ENCODE results near the gene HASPIN. TPM values are rescaled to one million over a fixed set of nuclear protein-coding genes. Genes with fewer than 3 reads are reported as not detected.

Gene HASPIN
- total RNA-seq, 1 donor from 2014 or later = 14.8 TPM

- Mint-ChIP-seq H3K36me3 (no peaks in the 10 kb centered on the region), H3K4me3 (no peak overlapping the region), H3K27ac (no peak overlapping the region), H3K9me3 (peaks cover 9% of the 10 kb centered on the region), H3K4me1 (peaks cover 3% of the 10 kb centered on the region), H3K27me3 (ENCODE audit: insufficient read depth, low read depth) (no peaks in the 10 kb centered on the region)
- no peaks in the 10 kb centered on the region for H4K20me1 ChIP-seq (ENCODE audit: low read depth)
- H3K27me3 ChIP-seq = no peaks in the 10 kb centered on the region
- H3K27ac ChIP-seq = no peak overlapping the region
- H3K79me2 ChIP-seq (ENCODE audit: low read depth) = no peaks in the 10 kb centered on the region
- no peak overlapping the region for H2AFZ ChIP-seq (replicated peaks)
- no peak overlapping the region for H3K4me3 ChIP-seq
- no peak overlapping the region for H3K4me2 ChIP-seq
- TF ChIP-seq, protein P1, sequence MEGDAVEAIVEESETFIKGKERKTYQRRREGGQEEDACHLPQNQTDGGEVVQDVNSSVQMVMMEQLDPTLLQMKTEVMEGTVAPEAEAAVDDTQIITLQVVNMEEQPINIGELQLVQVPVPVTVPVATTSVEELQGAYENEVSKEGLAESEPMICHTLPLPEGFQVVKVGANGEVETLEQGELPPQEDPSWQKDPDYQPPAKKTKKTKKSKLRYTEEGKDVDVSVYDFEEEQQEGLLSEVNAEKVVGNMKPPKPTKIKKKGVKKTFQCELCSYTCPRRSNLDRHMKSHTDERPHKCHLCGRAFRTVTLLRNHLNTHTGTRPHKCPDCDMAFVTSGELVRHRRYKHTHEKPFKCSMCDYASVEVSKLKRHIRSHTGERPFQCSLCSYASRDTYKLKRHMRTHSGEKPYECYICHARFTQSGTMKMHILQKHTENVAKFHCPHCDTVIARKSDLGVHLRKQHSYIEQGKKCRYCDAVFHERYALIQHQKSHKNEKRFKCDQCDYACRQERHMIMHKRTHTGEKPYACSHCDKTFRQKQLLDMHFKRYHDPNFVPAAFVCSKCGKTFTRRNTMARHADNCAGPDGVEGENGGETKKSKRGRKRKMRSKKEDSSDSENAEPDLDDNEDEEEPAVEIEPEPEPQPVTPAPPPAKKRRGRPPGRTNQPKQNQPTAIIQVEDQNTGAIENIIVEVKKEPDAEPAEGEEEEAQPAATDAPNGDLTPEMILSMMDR (IDR thresholded peaks at IDR 0.05) = no peak
- TF ChIP-seq EZH2 (IDR thresholded peaks at IDR 0.05) (no peak), EZH2phosphoT487 (IDR thresholded peaks at IDR 0.05) (no peak)
- no peaks in the 10 kb centered on the region for H3K4me1 ChIP-seq
- H3F3A ChIP-seq (ENCODE audit: low read depth) = peaks cover 9% of the 10 kb centered on the region
- no peaks in the 10 kb centered on the region for H3K36me3 ChIP-seq
- no peaks in the 10 kb centered on the region for H3K9me3 ChIP-seq (ENCODE audit: low read depth)
- no peak overlapping the region for H3K9ac ChIP-seq
- DNase-seq (ENCODE audit: low spot score) = no peak
Observed at GRCh38 chr17:3759597-3760216, 36.0 kb downstream of the HASPIN start.

GRCh38 chr17:3761036-3761917, 37.6 kb downstream of the HASPIN start:
- Mint-ChIP-seq H3K27ac (no peak overlapping the region), H3K4me1 (no peaks in the 10 kb centered on the region), H3K27me3 (ENCODE audit: insufficient read depth, low read depth) (peaks cover 2% of the 10 kb centered on the region), H3K9me3 (peaks cover 9% of the 10 kb centered on the region), H3K4me3 (no peak overlapping the region), H3K36me3 (no peaks in the 10 kb centered on the region)
- TF ChIP-seq EZH2phosphoT487 (IDR thresholded peaks at IDR 0.05) (no peak), EZH2 (IDR thresholded peaks at IDR 0.05) (no peak)
- TF ChIP-seq, protein P1 (IDR thresholded peaks at IDR 0.05) = no peak
- H3K27me3 ChIP-seq = no peaks in the 10 kb centered on the region
- H4K20me1 ChIP-seq (ENCODE audit: low read depth) = no peaks in the 10 kb centered on the region
- no peak overlapping the region for H3K4me3 ChIP-seq
- no peaks in the 10 kb centered on the region for H3K4me1 ChIP-seq
- no peak overlapping the region for H2AFZ ChIP-seq (replicated peaks)
- DNase-seq (ENCODE audit: low spot score) = no peak
- no peaks in the 10 kb centered on the region for H3K36me3 ChIP-seq
- H3K79me2 ChIP-seq (ENCODE audit: low read depth) = no peaks in the 10 kb centered on the region
- H3K9me3 ChIP-seq (ENCODE audit: low read depth) = no peaks in the 10 kb centered on the region
- H3K27ac ChIP-seq = no peak overlapping the region
- no peak overlapping the region for H3K4me2 ChIP-seq
- no peak overlapping the region for H3K9ac ChIP-seq
- no peaks in the 10 kb centered on the region for H3F3A ChIP-seq (ENCODE audit: low read depth)

- Histone ChIP-seq H3K27ac (no peak overlapping the region), H3K4me3 (no peak overlapping the region), H3K27me3 (no peaks in the 10 kb centered on the region), H3K9ac (no peak overlapping the region), H3K9me3 (ENCODE audit: low read depth) (no peaks in the 10 kb centered on the region), H3F3A (ENCODE audit: low read depth) (no peaks in the 10 kb centered on the region), H3K79me2 (ENCODE audit: low read depth) (no peaks in the 10 kb centered on the region), H3K4me2 (no peak overlapping the region), H4K20me1 (ENCODE audit: low read depth) (no peaks in the 10 kb centered on the region), H3K4me1 (no peaks in the 10 kb centered on the region), H3K36me3 (no peaks in the 10 kb centered on the region), H2AFZ (replicated peaks) (no peak overlapping the region)
- Mint-ChIP-seq H3K9me3 (peaks cover 9% of the 10 kb centered on the region), H3K4me1 (no peaks in the 10 kb centered on the region), H3K36me3 (no peaks in the 10 kb centered on the region), H3K4me3 (no peak overlapping the region), H3K27me3 (ENCODE audit: insufficient read depth, low read depth) (peaks cover 2% of the 10 kb centered on the region), H3K27ac (no peak overlapping the region)
- DNase-seq (ENCODE audit: low spot score) = no peak
- TF ChIP-seq, protein P1 (IDR thresholded peaks at IDR 0.05) = no peak
- no peak for TF ChIP-seq EZH2phosphoT487 (IDR thresholded peaks at IDR 0.05)
- no peak for TF ChIP-seq EZH2 (IDR thresholded peaks at IDR 0.05)
Observed at GRCh38 chr17:3761918-3762380, 38.2 kb downstream of the HASPIN start.

All from neural progenitor cell (in vitro differentiated cells).